Measurements from ENCODE around the gene ISG20.
"Not testable (repeated sequence)": the region's sequence is repeated elsewhere in the genome, so short reads cannot be mapped to it uniquely, and the experiment has no call there.

ISG20 gene

GRCh38 chr15:88619796-88620195 lies 19.0 kb upstream of the ISG20 start:
- DNase-seq: no peak

DNA sequence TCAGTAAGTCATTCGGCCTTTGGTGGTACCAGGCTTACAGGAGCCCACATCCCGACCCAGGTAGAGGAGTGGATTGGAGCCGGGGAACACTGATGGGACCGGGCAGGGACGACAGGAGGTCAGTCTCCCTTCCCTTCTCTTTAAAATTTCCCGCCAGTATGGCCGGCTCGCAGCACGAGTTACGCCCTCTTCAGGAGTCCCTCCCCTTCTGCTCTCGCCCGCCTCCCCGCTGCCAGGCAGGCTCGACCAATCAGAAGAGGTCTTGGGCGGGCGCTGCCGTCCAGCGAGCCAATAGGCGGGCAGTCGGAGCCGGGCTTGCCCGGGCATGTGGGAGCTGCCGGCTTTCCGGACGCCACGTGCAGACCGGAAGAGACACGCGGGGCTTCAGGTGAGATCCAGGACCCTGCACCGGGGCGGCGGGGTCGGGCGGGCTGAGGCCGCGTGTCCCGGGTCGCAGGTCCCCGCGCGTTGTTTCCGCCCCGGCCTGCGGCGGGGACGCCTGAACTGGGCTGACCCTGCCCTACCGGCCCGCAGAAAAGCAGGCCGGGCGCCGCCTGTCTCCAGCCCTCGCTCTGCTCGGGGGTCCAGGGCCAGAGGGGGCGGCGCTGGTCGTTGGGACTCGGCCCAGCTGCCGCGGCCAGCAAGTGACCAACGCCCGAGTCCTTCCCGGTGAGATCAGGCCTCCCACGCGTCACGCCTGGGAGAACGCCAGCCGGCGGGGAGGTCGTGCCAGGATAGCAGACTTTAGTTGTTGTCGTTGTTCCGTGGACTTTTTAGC lies 17.6 kb upstream of the ISG20 start, which contains the start of gene AEN:
TSS of gene AEN (plus strand) at position 346 of the 778 bp plus-strand sequence. CDS start 4,870 bp downstream, outside the sequence.
- peak; percentile 95 for DNase-seq

GRCh38 chr15:88621789-88622604 lies 16.8 kb upstream of the ISG20 start:
- DNase-seq: peak; percentile 45

DNA sequence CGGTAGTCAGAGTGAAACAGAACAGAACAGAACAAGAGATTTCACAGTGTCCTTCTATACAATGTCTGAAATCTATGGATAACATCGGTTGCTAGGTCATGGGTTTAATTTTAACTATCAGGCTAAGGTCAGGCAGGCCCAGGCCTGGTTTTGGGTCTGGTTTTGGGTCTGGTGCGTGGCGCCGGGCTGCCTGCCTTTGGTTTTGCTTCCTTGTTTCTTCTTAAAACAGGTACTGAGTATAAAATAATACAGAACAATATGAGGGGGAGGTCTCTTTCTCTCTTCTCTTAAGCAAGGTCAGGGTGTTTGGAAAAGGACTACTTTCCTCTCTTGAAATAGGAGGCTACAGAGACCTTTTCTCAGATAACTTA lies 16.2 kb upstream of the ISG20 start:
- no peak for DNase-seq

- DNase-seq: peak; percentile 77
Measured at GRCh38 chr15:88623061-88623460, 15.8 kb upstream of the ISG20 start.

DNA sequence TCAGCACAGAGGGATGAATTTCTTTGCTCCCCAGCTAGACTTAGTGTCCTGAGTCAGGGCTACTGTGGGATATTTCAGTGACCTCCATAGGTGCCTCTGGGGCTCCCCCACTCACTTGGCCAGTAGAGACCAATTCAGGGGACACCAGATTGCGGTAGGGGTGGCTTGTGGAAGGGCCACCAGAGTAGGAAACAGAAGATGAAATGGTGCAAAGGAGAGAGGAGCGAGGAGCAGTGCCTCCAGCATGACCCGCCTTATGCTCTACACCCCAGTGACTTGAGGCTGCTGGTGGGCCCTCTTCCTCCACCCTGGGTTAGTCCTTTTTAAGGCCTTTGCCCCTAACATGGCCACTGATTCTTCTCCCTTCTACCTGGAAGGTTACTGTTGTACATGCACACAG lies 15.2 kb upstream of the ISG20 start:
- no peak for DNase-seq

GRCh38 chr15:88624156-88624970 lies 14.5 kb upstream of the ISG20 start:
- DNase-seq: peak; percentile 59

- no peak for DNase-seq
Measured at GRCh38 chr15:88624971-88625490, 13.8 kb upstream of the ISG20 start.

DNA sequence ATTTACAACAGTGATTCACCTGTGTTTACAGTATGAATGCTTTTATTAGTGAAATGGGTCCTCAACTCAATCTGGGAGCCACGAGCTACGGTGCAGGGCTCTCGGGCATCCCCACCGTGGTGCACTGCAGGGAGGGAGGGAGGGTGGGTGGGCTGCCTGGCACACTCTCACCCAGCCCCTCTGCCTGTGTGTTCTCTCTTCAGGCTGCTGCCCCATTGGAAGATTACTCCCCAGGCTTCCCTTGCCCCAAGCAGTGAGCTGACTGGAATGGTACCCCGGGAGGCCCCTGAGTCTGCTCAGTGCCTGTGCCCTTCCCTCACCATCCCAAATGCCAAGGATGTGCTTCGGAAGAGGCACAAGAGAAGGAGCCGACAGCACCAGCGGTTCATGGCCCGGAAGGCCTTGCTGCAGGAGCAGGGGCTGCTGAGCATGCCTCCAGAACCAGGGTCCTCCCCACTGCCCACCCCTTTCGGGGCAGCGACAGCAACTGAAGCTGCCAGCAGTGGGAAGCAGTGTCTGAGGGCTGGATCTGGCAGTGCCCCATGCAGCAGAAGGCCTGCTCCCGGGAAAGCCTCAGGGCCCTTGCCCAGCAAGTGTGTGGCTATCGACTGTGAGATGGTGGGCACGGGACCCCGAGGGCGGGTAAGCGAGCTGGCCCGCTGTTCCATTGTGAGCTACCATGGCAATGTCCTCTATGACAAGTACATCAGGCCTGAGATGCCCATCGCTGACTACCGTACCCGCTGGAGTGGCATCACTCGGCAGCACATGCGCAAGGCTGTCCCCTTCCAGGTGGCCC lies 12.7 kb upstream of the ISG20 start:
- no peak for DNase-seq

GRCh38 chr15:88627463-88627862 lies 11.4 kb upstream of the ISG20 start:
- DNase-seq: no peak

- DNase-seq: no peak
Measured at GRCh38 chr15:88628018-88628654, 10.7 kb upstream of the ISG20 start.

DNA sequence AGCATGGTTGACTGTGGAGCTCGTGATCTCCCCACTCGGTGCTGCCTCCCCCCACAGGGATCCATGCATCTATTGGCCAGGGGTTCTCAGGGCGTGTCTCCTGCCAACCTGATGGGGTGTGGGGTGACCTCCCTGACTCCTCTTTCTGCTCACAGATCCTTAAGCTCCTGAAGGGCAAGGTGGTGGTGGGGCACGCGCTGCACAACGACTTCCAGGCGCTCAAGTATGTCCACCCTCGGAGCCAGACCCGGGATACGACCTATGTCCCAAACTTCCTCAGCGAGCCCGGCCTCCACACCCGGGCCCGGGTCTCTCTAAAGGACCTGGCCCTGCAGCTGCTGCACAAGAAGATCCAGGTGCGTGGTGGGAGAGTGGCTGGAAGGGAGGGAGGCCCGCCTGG lies 9.7 kb upstream of the ISG20 start:
- DNase-seq: no peak

DNA sequence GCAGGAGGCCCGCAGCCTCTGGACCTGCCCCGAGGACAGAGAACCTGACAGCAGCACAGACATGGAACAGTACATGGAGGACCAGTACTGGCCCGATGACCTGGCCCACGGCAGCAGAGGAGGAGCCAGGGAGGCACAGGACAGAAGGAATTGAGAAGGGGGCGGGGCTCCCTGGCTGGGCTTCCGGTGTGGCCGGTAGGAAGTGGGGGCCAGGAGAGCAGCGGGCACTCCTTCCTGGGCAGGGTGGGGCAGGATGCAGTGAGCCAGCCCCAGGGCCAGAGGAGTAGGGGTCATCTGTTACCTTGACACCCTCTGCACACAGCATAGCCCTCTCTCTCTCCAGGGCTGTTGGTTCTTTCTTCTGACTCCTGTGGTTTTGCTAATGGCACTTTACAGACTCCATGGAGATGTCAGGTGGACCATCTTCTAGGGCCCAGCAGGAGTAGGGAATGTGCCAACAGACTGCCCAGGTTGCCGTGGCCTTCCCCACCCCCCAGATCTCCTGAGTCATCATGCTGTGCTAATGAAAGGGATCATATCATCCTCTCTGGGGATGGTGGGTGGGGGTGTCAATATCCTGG lies 8.6 kb upstream of the ISG20 start:
- no peak for DNase-seq

DNA sequence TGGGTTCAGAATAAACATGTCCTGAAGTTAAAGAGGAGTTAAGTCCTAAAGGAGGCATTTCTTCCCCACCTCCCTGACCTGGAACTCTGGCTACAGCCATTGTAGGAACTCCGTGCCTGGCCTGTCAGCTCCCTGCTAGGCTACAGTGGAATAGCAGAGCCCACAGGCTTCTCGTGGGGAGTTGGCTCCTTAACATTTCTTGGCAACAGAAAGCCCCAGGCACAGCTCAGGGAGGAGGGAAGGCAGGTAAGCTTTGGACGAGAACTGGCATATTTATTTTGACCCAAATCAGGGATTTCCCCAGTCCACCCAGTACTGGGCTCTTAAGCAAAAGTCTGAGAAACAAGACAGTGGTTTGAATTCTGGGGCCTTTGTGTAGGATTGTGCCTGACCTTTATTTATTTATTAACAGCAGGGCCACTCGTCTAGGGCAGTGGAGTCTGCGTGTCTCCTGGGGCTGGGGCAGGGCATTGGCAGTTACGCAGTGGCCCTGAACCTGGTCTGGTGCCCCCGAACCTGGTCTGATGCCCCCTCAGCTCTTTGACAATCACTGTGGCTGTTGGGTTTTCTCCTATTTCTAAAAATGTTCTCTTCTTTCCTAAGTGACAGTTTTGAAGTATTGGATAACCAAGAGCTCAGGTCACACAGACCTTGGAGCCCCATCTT lies 7.9 kb upstream of the ISG20 start:
- no peak for DNase-seq

GRCh38 chr15:88631464-88632028 lies 7.3 kb upstream of the ISG20 start:
- no peak for DNase-seq

- DNase-seq: not testable (repeated sequence)
Measured at GRCh38 chr15:88632797-88633196, 6.0 kb upstream of the ISG20 start.

- no peak for DNase-seq
Measured at GRCh38 chr15:88634449-88634848, 4.4 kb upstream of the ISG20 start.

GRCh38 chr15:88635318-88635717 lies 3.5 kb upstream of the ISG20 start:
- peak; percentile 25 for DNase-seq

DNA sequence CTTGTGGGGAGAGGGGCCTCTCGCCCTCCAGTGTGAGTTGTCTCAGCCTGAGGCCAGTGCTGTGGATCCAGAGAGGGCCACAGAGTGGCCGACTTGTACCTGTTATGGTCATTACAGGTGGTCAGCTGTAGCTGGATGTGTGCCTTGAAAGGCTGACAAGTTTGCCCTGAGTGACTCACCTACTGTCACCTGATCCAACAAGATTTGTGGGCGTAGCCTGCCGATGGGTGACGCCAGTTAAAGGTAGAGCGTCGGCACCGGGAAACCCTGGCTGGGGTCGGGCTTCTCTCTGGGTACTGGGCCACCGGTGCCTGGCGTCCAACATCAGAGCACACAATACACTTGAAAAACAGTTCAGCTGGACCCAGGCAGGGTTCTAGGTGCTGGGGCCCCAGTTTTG lies 2.8 kb upstream of the ISG20 start:
- no peak for DNase-seq

DNA sequence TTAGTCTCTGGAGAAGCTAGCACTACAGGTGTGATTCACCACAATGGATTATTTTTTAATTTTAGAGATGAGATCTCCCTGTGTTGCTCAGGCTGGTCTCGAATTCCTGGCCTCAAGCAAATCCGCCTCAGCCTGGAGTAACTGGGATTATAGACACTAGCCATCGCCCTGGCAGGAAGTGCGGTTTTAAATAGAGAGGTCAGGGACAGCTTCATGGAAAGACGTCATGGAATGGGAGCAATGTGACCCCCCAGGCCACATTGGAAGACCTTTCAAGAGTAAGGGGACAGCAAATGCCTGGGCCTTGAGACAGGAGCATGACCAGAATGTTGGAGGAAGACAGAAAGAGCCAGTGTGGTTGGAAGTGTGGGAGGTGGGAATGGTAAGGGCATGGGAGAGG lies 2.2 kb upstream of the ISG20 start:
- DNase-seq: no peak
